HG03565 (cell line): Measurements from ENCODE around the gene CDH1.
"Not testable (repeated sequence)": the region's sequence is repeated elsewhere in the genome, so short reads cannot be mapped to it uniquely, and the experiment has no call there.

Experiments
- ATAC-seq: cut with Tn5 transposase; IDR thresholded peaks from one replicate; pipeline ENCODE4 v1.9.1; 2021; ENCODE audit warnings: mild to moderate bottlenecking, moderate library complexity; ENCODE audit not compliant: unreplicated experiment

Gene CDH1

GRCh38 chr16:68786685-68787418, 49.8 kb downstream of the CDH1 start:
- no peak for ATAC-seq

- ATAC-seq = not testable (repeated sequence)
These were observed 50.3 kb downstream of the CDH1 start for GRCh38 chr16:68787419-68787807.

DNA sequence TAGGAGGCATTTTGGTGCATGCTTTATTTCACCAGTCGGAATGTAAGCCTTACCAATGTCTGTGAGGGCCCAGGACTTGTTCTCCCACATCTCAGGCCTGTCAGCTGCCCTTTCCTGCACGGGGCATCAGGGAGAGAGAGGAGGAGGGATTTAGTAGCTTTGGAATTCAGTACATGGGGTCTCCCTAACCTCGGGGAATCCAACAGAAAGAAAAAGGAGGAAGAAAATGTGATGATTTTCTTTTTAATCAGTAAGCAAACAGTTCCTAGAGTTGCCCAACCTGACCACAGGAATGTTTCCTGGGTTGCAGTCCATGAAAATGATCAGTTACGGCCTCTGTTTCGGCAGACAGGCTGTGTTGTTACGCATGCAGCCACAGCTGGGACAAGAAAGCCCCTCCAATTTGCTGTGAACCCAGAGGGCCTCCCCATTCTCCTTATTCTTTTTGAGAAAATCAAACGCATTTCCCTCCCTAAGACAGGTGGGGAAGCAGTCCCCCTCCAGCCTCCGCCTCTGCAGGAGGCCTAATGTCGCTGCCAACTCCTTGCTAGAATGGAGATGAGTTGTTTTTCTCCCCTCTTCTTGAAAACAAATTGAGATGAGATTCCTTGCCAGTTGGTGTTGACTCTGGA, 53.2 kb downstream of the CDH1 start:
- no peak for ATAC-seq

- ATAC-seq = no peak
These were observed 53.9 kb downstream of the CDH1 start for GRCh38 chr16:68790944-68791343.

GRCh38 chr16:68792465-68793324, 55.6 kb downstream of the CDH1 start:
- no peak for ATAC-seq

- no peak for ATAC-seq
These were observed 56.3 kb downstream of the CDH1 start for GRCh38 chr16:68793401-68793857.

GRCh38 chr16:68798398-68798797, 61.3 kb downstream of the CDH1 start:
- no peak for ATAC-seq

GRCh38 chr16:68800257-68800875, 63.3 kb downstream of the CDH1 start:
- no peak for ATAC-seq

GRCh38 chr16:68802190-68802589, 65.1 kb downstream of the CDH1 start:
- ATAC-seq = no peak

DNA sequence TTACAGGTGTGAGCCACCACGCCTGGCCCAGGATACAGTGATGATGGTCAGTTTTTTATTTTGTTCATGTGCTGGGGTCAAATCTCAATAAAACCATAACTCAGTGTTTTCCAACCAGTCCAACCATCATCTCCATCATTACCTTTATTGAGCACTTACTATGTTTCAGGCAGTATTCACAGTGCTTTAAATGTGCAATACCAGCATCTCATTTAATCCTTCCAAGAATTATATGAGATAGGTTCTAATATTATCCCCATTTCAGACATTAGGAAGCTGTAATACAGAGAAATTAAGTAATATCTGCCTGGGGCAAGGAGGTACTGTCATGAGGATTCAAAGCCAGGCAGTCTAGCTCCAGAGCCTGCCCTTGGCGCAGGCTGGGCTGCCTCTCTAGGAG, 69.3 kb downstream of the CDH1 start:
- no peak for ATAC-seq

- no peak for ATAC-seq
These were observed 69.9 kb downstream of the CDH1 start for GRCh38 chr16:68806981-68807380.

- no peak for ATAC-seq
These were observed 77.4 kb downstream of the CDH1 start for GRCh38 chr16:68814516-68814915.

- no peak for ATAC-seq
These were observed 86.5 kb downstream of the CDH1 start for GRCh38 chr16:68823401-68824135.

GRCh38 chr16:68825427-68825826, 88.3 kb downstream of the CDH1 start:
- ATAC-seq = no peak

DNA sequence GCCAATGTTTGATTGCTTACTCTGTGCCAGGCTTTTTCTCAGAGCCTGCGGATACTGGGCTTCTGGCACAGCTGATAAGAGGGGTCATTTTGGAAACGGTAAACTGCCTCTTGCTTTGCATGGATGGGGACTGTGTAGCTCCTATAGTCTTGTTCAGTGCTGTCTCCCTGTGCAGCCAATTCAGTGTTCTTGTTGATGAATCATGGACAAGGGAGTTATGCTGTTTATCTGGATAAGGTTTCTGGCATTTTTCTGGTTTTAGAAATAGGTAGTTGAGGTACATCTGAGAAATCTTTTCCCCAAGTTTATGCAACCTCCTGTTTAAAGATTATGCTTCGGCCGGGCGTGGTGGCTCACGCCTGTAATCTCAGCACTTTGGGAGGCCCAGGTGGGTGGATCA, 89.6 kb downstream of the CDH1 start:
- ATAC-seq = no peak

GRCh38 chr16:68833251-68833650, 96.2 kb downstream of the CDH1 start:
- no peak for ATAC-seq

- ATAC-seq = no peak
These were observed 97.5 kb downstream of the CDH1 start for GRCh38 chr16:68834550-68834949.

- ATAC-seq = no peak
These were observed 98.9 kb downstream of the CDH1 start for GRCh38 chr16:68835970-68836369.

DNA sequence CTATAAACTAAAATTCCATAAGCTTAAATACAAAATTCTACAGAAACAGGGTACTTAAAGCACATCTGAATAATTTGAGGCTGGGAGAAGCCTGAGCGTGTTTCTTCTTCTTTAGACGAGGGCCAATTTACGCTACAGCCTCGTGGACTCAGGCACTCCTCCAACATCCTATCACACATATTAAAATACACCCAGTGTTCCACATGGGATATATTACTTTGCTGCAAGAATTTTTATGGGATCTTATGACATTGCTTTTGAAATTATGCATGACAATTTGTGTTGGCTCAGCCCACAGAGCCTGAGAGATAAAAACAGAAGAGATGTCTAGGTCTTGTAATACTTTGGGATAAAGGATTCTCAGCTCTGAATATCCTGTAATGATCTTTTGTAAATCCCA, 102.7 kb downstream of the CDH1 start:
- no peak for ATAC-seq

DNA sequence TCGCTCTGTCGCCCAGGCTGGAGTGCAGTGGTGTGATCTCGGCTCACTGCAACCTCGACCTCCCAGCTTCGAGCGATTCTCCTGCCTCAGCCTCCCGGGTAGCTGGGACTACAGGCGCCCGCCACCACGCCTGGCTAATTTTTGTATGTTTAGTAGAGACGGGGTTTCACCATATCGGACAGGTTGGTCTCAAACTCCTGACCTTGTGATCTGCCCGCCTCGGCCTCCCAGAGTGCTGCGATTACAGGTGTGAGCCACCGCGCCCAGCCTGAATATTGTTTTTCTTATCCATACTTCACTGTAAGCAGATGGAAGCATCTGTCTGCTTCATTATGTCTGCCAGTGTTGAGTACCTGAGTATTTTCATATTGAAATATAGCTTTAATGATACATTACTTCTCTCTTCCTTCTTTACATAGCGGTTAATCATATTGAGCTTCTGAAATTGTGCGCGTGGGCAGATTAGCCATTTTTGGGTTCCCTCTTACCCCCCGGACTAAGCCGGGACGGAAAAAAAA, 105.9 kb downstream of the CDH1 start:
- ATAC-seq = not testable (repeated sequence)
